H9 (cell line): ENCODE data around the gene ZNF296. TPM values are rescaled to one million over a fixed set of nuclear protein-coding genes. Genes with fewer than 3 reads are reported as not detected.

ENCODE experiments used
- DNase-seq: peaks from one replicate; pipeline ENCODE4 v3.0.0-alpha.2; 2017
- H2AFZ ChIP-seq: one replicate; pipeline ENCODE4 v1.6.1; 2013; ENCODE audit warnings: mild to moderate bottlenecking, low read length, control low read depth, moderate library complexity
- H2AK5ac ChIP-seq: 2 replicates; pipeline ENCODE4 v1.6.1; 2013; ENCODE audit warnings: low read length, control low read depth, mixed read lengths; ENCODE audit not compliant: insufficient read length
- H2BK120ac ChIP-seq: one replicate; pipeline ENCODE4 v1.6.1; 2013; ENCODE audit warnings: low read depth, mild to moderate bottlenecking, low read length, control low read depth, inconsistent platforms; ENCODE audit not compliant: poor library complexity, severe bottlenecking
- H2BK12ac ChIP-seq: 2 replicates; pipeline ENCODE4 v1.6.1; 2013; ENCODE audit warnings: low read length, control low read depth, mixed read lengths, low read depth; ENCODE audit not compliant: insufficient read length
- H2BK15ac ChIP-seq: 2 replicates; pipeline ENCODE4 v1.6.1; 2013; ENCODE audit warnings: low read depth, low read length, control low read depth
- H2BK20ac ChIP-seq: one replicate; pipeline ENCODE4 v1.6.1; 2013; ENCODE audit warnings: low read depth, mild to moderate bottlenecking, low read length, control low read depth, inconsistent platforms; ENCODE audit not compliant: poor library complexity, severe bottlenecking
- H2BK5ac ChIP-seq: 2 replicates; pipeline ENCODE4 v1.6.1; 2013; ENCODE audit warnings: low read length, control low read depth, mixed read lengths; ENCODE audit not compliant: insufficient read length
- H3K14ac ChIP-seq: 2 replicates; pipeline ENCODE4 v1.6.1; 2013; ENCODE audit warnings: low read length, control low read depth; ENCODE audit not compliant: insufficient read depth
- H3K18ac ChIP-seq: 2 replicates; pipeline ENCODE4 v1.6.1; 2013; ENCODE audit warnings: low read depth, mild to moderate bottlenecking, mixed read lengths, low read length, control low read depth; ENCODE audit not compliant: insufficient read length
- H3K23ac ChIP-seq: 2 replicates; pipeline ENCODE4 v1.6.1; 2013; ENCODE audit warnings: low read length, control low read depth, mixed read lengths, low read depth; ENCODE audit not compliant: insufficient read length
- H3K23me2 ChIP-seq: 2 replicates; pipeline ENCODE4 v1.6.1; 2013; ENCODE audit warnings: low read depth, mild to moderate bottlenecking, mixed read lengths, low read length, control low read depth; ENCODE audit not compliant: insufficient read length, poor library complexity, severe bottlenecking
- H3K27ac ChIP-seq: 2 replicates; pipeline ENCODE4 v1.5.1; 2013; ENCODE audit warnings: low read length, control low read depth, mixed read lengths, low read depth; ENCODE audit not compliant: insufficient read length
- H3K27me3 ChIP-seq: 2 replicates; pipeline ENCODE4 v1.6.1; 2013; ENCODE audit warnings: low read length, control low read depth, inconsistent platforms; ENCODE audit not compliant: insufficient read depth
- H3K4ac ChIP-seq: 2 replicates; pipeline ENCODE4 v1.6.1; 2013; ENCODE audit warnings: low read depth, mild to moderate bottlenecking, control low read depth, inconsistent platforms, low read length, moderate library complexity
- H3K4me1 ChIP-seq: 2 replicates; pipeline ENCODE4 v1.6.1; 2013; ENCODE audit warnings: low read length, control low read depth, inconsistent platforms; ENCODE audit not compliant: insufficient read depth
- H3K4me2 ChIP-seq: 2 replicates; pipeline ENCODE4 v1.6.1; 2013; ENCODE audit warnings: low read length, control low read depth, mixed read lengths; ENCODE audit not compliant: insufficient read length, insufficient read depth
- H3K56ac ChIP-seq: 2 replicates; pipeline ENCODE4 v1.6.1; 2013; ENCODE audit warnings: low read depth, mild to moderate bottlenecking, mixed read lengths, low read length, control low read depth; ENCODE audit not compliant: insufficient read length
- H3K79me1 ChIP-seq: 2 replicates; pipeline ENCODE4 v1.6.1; 2013; ENCODE audit warnings: low read depth, mild to moderate bottlenecking, moderate library complexity, low read length, control low read depth, inconsistent platforms; ENCODE audit not compliant: insufficient read depth, poor library complexity, severe bottlenecking
- H3K79me2 ChIP-seq: 2 replicates; pipeline ENCODE4 v1.6.1; 2013; ENCODE audit warnings: low read length, control low read depth, inconsistent platforms; ENCODE audit not compliant: insufficient read depth
- H3K9ac ChIP-seq: 2 replicates; pipeline ENCODE4 v1.6.1; 2013; ENCODE audit warnings: low read length, control low read depth, mixed read lengths; ENCODE audit not compliant: insufficient read length; ENCODE audit errors: extremely low read depth
- H3K9me3 ChIP-seq: one replicate; pipeline ENCODE4 v1.6.1; 2013; ENCODE audit warnings: low read depth, low read length, inconsistent platforms; ENCODE audit not compliant: control insufficient read depth
- H3T11ph ChIP-seq: one replicate; pipeline ENCODE4 v1.6.1; 2013; ENCODE audit warnings: mild to moderate bottlenecking, low read length, control low read depth, inconsistent platforms
- H4K20me1 ChIP-seq: one replicate; pipeline ENCODE4 v1.6.1; 2013; ENCODE audit not compliant: control insufficient read depth, insufficient read length, insufficient read depth
- H4K5ac ChIP-seq: 2 replicates; pipeline ENCODE4 v1.6.1; 2013; ENCODE audit warnings: low read depth, mild to moderate bottlenecking, mixed read lengths, low read length, control low read depth; ENCODE audit not compliant: insufficient read length
- H4K8ac ChIP-seq: replicated peaks from 2 replicates; pipeline ENCODE4 v1.6.1; 2013; ENCODE audit warnings: low read length, control low read depth, mixed read lengths, low read depth; ENCODE audit not compliant: insufficient read length
- H4K91ac ChIP-seq: 2 replicates; pipeline ENCODE4 v1.6.1; 2013; ENCODE audit warnings: low read depth, mild to moderate bottlenecking, moderate library complexity, mixed read lengths, low read length, control low read depth; ENCODE audit not compliant: insufficient read length
- H3K27ac Mint-ChIP-seq, 3 experiments: 2 replicates in 2 of 3; 3 replicates in 1 of 3; pipeline ENCODE4 v1.8.0; 2020 to 2021; ENCODE audit warnings: mixed read lengths in 3 of 3, mild to moderate bottlenecking in 1 of 3, moderate library complexity in 1 of 3
- H3K27me3 Mint-ChIP-seq: 2 replicates; pipeline ENCODE4 v1.8.0; 2021; ENCODE audit warnings: low read depth, mild to moderate bottlenecking, moderate library complexity, mixed read lengths
- H3K36me3 Mint-ChIP-seq, 3 experiments: 2 replicates in 2 of 3; 3 replicates in 1 of 3; pipeline ENCODE4 v1.8.0; 2020 to 2021; ENCODE audit warnings: low read depth in 3 of 3, mixed read lengths in 3 of 3; ENCODE audit not compliant: insufficient read depth in 1 of 3
- H3K4me1 Mint-ChIP-seq, 2 experiments: 2 replicates each; pipeline ENCODE4 v1.8.0; 2020; ENCODE audit warnings: mixed read lengths in 2 of 2
- H3K4me3 Mint-ChIP-seq, 2 experiments: 2 replicates in 1 of 2; 3 replicates in 1 of 2; pipeline ENCODE4 v1.8.0; 2020 to 2021; ENCODE audit warnings: mild to moderate bottlenecking in 2 of 2, mixed read lengths in 2 of 2, moderate library complexity in 1 of 2
- H3K9me3 Mint-ChIP-seq, 2 experiments: 2 replicates in 1 of 2; 3 replicates in 1 of 2; pipeline ENCODE4 v1.8.0; 2020; ENCODE audit warnings: mild to moderate bottlenecking in 2 of 2, mixed read lengths in 2 of 2, moderate library complexity in 1 of 2
- WGBS: extraction: QIAGEN DNeasy Blood & Tissue Kit; methylation state at CpG from one replicate; pipeline ENCODE4 v1.1.7; 2013; ENCODE audit warnings: missing lambda C conversion rate, low lambda C conversion rate, mixed read lengths; ENCODE audit not compliant: insufficient read length; ENCODE audit errors: extremely low coverage; 5-methylcytosine and 5-hydroxymethylcytosine counted together
- total RNA-seq: library from RNA; stranded (reverse); gene quantifications from 2 replicates; pipeline ENCODE4 v1.2.1, GENCODE V29; 2021
- TF ChIP-seq, protein P1 (sequence below): fragments of 200-600 bp; sonication (generic); conservative IDR thresholded peaks from 3 replicates; pipeline ENCODE4 v1.8.0; 2021; ENCODE audit warnings: antibody characterized with exemption, mild to moderate bottlenecking

ZNF296 gene
- total RNA-seq, 1 experiment from 2014 or later: 14.8 TPM

DNA sequence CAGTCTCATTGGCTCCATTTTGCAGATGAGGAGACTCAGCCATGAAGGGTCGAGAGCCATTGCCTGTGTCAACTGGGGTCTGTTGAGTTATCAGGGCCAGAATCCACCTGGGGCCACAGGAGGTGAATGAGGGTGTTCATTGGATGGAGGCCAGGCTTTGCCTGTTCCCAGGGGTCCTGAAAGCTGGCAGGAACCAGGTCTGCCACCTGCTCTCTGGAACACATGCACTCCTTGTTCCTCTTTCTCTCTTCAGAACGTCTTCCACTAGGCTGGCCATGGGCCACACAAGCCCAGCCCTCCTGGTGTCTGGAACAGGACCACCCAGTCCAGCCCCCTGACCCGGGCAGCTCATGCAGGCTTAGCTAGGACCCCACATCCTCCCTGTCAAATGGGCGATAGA is 37.8 kb upstream of the ZNF296 start:
- no peaks in the 10 kb centered on the region for H3K27me3 Mint-ChIP-seq
- no peaks in the 10 kb centered on the region for H3K23me2 ChIP-seq
- H2BK20ac ChIP-seq: no peak overlapping the region
- no peak overlapping the region for H2BK15ac ChIP-seq
- H3K4me1 Mint-ChIP-seq: peaks cover 12 to 37% of the 10 kb centered on the region in 2 experiments
- no peaks in the 10 kb centered on the region for H3K27me3 ChIP-seq
- peaks cover 0 to 1% (median 0%) of the 10 kb centered on the region in 3 experiments; a peak in 2 of 7 replicates for H3K36me3 Mint-ChIP-seq
- no peak for DNase-seq
- no peaks in the 10 kb centered on the region for H3K9me3 Mint-ChIP-seq
- no peak overlapping the region for H3K4me2 ChIP-seq
- TF ChIP-seq, protein P1, sequence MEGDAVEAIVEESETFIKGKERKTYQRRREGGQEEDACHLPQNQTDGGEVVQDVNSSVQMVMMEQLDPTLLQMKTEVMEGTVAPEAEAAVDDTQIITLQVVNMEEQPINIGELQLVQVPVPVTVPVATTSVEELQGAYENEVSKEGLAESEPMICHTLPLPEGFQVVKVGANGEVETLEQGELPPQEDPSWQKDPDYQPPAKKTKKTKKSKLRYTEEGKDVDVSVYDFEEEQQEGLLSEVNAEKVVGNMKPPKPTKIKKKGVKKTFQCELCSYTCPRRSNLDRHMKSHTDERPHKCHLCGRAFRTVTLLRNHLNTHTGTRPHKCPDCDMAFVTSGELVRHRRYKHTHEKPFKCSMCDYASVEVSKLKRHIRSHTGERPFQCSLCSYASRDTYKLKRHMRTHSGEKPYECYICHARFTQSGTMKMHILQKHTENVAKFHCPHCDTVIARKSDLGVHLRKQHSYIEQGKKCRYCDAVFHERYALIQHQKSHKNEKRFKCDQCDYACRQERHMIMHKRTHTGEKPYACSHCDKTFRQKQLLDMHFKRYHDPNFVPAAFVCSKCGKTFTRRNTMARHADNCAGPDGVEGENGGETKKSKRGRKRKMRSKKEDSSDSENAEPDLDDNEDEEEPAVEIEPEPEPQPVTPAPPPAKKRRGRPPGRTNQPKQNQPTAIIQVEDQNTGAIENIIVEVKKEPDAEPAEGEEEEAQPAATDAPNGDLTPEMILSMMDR: no peak
- no peak overlapping the region for H4K5ac ChIP-seq
- H3K23ac ChIP-seq: no peak overlapping the region
- H3K4ac ChIP-seq: no peak overlapping the region
- no peak overlapping the region for H3K18ac ChIP-seq
- H3K4me1 ChIP-seq: no peaks in the 10 kb centered on the region; the same call in 1 of the 2 replicates
- H4K20me1 ChIP-seq: peaks cover 8% of the 10 kb centered on the region
- H4K8ac ChIP-seq: no peak overlapping the region
- H3K56ac ChIP-seq: no peak overlapping the region
- no peak overlapping the region for H2AFZ ChIP-seq
- no peak overlapping the region for H3K27ac ChIP-seq
- H3K4me3 Mint-ChIP-seq: no peak overlapping the region
- no CpG with 5 or more reads among the region's 4 CpGs for WGBS
- H3K9ac ChIP-seq: no peak overlapping the region
- H2BK120ac ChIP-seq: no peak overlapping the region
- H3K9me3 ChIP-seq: no peaks in the 10 kb centered on the region
- H3K79me1 ChIP-seq: no peaks in the 10 kb centered on the region
- no peak overlapping the region for H2BK5ac ChIP-seq
- peaks cover 12% of the 10 kb centered on the region; the same call in 1 of the 2 replicates for H3K79me2 ChIP-seq
- no peak overlapping the region for H2AK5ac ChIP-seq
- H3T11ph ChIP-seq: no peak overlapping the region
- no peak overlapping the region for H4K91ac ChIP-seq
- no peak overlapping the region; a peak in 1 of 7 replicates for H3K27ac Mint-ChIP-seq
- no peak overlapping the region for H2BK12ac ChIP-seq
- H3K14ac ChIP-seq: no peak overlapping the region
